ENCODE measurements around the gene NTF3.

NTF3 gene

DNA sequence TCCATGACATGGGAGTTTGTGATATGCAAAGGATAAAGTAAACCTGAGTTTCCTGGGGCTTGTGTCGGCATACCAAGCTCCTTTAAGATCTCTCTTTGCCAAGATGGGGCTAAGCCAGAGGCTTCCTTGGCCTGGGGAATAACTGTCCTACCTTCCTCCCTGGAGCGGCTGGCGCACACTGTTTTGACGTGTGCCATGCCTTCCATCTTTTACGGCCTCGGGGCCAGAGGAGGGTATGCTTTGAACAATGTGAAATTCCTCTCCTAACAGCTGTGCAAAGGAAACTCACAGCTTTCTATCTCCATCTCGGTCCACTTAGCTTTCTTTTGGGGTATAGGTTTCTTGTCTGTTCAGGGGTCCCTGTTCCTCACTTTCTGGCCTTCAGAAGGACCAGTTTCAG is 55.2 kb downstream of the NTF3 start:
- no peaks in the 10 kb centered on the region for H3K36me3 ChIP-seq
- no peaks in the 10 kb centered on the region for H3K4me1 ChIP-seq
- no peak for TF ChIP-seq CTCF (IDR thresholded peaks at IDR 0.05; ENCODE audit: low read depth, low read length)
- H3K27me3 ChIP-seq = peaks cover 5% of the 10 kb centered on the region
- DNase-seq = no peak
- no peak overlapping the region for H3K4me3 ChIP-seq (ENCODE audit: low read depth, low read length)
- H3K9me3 ChIP-seq = no peaks in the 10 kb centered on the region

DNA sequence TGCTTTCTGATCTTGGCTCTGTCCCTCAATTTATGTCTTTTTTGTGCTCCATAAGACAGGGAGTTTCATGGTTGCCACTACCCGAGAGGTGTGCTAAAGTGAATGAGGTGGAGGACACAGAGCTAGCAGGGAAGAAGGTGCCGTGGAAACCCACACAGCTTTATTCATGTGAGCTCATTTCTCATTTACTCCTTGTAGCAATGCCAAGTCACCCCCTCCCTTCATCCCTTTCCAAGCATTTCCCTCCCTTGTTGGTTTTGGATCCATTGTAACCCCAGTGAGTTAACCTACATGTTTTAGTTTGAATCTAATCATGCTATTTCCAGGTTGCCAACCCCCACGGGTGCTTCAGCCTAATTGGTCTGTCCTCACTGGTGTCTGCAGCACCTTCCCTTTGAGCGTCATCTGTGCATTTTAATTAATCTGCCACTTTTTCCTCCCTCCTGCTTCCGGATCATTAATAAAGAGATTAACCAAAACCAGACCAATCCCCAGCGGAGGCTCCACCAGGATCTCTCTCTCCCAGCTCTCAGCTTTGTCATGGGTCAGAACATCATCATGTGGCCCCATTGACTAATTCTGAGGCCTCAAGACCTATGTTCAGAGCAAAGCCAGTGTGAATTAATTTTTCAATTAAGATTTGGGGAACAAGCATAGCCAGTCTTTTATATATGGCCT is 56.2 kb downstream of the NTF3 start:
- H3K36me3 ChIP-seq = no peaks in the 10 kb centered on the region
- no peak overlapping the region for H3K4me3 ChIP-seq (ENCODE audit: low read depth, low read length)
- no peak for DNase-seq
- H3K9me3 ChIP-seq = no peaks in the 10 kb centered on the region
- no peaks in the 10 kb centered on the region for H3K4me1 ChIP-seq
- no peak for TF ChIP-seq CTCF (IDR thresholded peaks at IDR 0.05; ENCODE audit: low read depth, low read length)
- H3K27me3 ChIP-seq = peaks cover 9% of the 10 kb centered on the region

- no peaks in the 10 kb centered on the region for H3K36me3 ChIP-seq
- H3K9me3 ChIP-seq = no peaks in the 10 kb centered on the region
- no peak for DNase-seq
- H3K27me3 ChIP-seq = peaks cover 9% of the 10 kb centered on the region
- no peak overlapping the region for H3K4me3 ChIP-seq (ENCODE audit: low read depth, low read length)
- no peaks in the 10 kb centered on the region for H3K4me1 ChIP-seq
- no peak for TF ChIP-seq CTCF (IDR thresholded peaks at IDR 0.05; ENCODE audit: low read depth, low read length)
Measured at GRCh38 chr12:5488626-5488955, 56.7 kb downstream of the NTF3 start.

- no peak for DNase-seq
- H3K36me3 ChIP-seq = no peaks in the 10 kb centered on the region
- TF ChIP-seq CTCF (IDR thresholded peaks at IDR 0.05; ENCODE audit: low read depth, low read length) = no peak
Measured at GRCh38 chr12:5489017-5489416, 57.1 kb downstream of the NTF3 start.

DNA sequence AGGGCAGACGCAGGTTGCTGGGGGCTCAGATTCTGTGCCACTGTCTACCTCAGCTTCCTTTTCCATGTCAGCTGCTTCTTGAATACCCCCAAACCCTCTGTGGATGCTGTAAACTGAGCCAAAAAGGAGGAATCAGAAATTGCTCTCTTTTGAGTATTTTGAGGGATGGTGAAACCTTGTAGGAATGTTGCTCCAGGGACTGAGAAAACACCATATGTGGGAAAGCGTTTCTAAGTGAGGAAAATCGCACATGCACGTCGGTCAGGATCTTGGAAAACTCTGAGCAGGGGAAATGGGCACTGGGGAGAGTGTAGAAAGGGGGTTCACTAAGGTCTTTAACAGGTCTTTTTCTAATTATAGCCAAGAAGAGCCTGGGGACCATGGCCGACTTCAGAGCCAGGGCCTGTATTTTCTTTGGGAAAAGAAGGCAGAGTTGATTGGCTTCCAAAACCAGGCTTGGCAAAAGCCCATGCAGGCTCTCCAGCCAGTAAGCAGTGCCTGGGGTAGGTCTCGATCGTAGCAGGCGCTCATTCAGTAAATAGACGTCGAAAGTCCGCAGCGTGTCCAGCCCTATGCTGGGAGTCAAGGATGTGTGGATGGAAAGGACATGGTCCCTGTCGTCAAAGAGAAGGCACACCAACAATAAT is 58.0 kb downstream of the NTF3 start:
- no peak overlapping the region for H3K4me3 ChIP-seq (ENCODE audit: low read depth, low read length)
- no peaks in the 10 kb centered on the region for H3K36me3 ChIP-seq
- no peak for DNase-seq
- no peaks in the 10 kb centered on the region for H3K9me3 ChIP-seq
- peaks cover 10% of the 10 kb centered on the region for H3K27me3 ChIP-seq
- TF ChIP-seq CTCF (IDR thresholded peaks at IDR 0.05; ENCODE audit: low read depth, low read length) = no peak
- H3K4me1 ChIP-seq = no peaks in the 10 kb centered on the region

More at GRCh38 chr12:5489017-5489416, 57.1 kb downstream of the NTF3 start:
- H3K4me3 ChIP-seq (ENCODE audit: low read depth, low read length) = no peak overlapping the region
- no peaks in the 10 kb centered on the region for H3K4me1 ChIP-seq
- no peaks in the 10 kb centered on the region for H3K9me3 ChIP-seq
- H3K27me3 ChIP-seq = peaks cover 9% of the 10 kb centered on the region

DNA sequence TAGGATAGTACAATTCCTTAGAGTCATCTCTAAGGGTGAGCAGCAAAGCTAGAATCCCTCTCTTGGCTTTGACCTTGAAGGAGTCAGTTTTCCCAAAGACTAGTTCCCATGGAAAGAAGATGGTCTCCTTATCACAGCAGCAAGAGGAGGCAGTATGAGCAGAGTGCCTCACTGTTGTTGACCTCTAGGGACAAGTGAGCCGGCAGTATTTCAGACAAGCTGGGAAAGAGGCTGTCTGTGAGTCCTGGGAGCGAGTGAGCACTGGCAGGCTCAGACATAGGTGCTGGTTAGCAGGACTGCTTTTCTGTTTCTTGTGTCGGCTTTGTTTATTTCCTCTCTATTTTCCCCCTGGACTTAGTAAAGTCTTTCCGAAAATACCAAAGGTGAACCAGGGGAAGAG is 60.7 kb downstream of the NTF3 start:
- Histone ChIP-seq H3K36me3 (no peaks in the 10 kb centered on the region), H3K4me3 (ENCODE audit: low read depth, low read length) (no peak overlapping the region), H3K4me1 (no peaks in the 10 kb centered on the region), H3K27me3 (peaks cover 15% of the 10 kb centered on the region), H3K9me3 (no peaks in the 10 kb centered on the region)
- no peak for TF ChIP-seq CTCF (IDR thresholded peaks at IDR 0.05; ENCODE audit: low read depth, low read length)
- DNase-seq = no peak

Measured in BE2C (cell line).